BLaER1 treated with 17β-estradiol and CSF1 and Interleukin-3, amounts not matched to agents 10 nM and 100 nM (cell line): ENCODE measurements around the gene TTC39B.
A peak's percentile ranks its signal among the peaks of the same experiment; 100 is the strongest.

Experiments
- H3K27ac ChIP-seq, 11 experiments: shearing (Covaris generic); formaldehyde crosslinking; 2 replicates each; pipeline ENCODE4 v1.8.1; 2022
- H3K27me3 ChIP-seq, 11 experiments: shearing (Covaris generic); formaldehyde crosslinking; 2 replicates each; pipeline ENCODE4 v1.8.1; 2022
- H3K36me3 ChIP-seq, 11 experiments: shearing (Covaris generic); formaldehyde crosslinking; 2 replicates each; pipeline ENCODE4 v1.8.1; 2022
- H3K4me1 ChIP-seq, 10 experiments: shearing (Covaris generic); formaldehyde crosslinking; 2 replicates each; pipeline ENCODE4 v1.8.1; 2022
- H3K4me2 ChIP-seq, 11 experiments: shearing (Covaris generic); formaldehyde crosslinking; 2 replicates each; pipeline ENCODE4 v1.8.1; 2022
- H3K4me3 ChIP-seq, 10 experiments: shearing (Covaris generic); formaldehyde crosslinking; 2 replicates each; pipeline ENCODE4 v1.8.1; 2022
- H3K9ac ChIP-seq, 11 experiments: shearing (Covaris generic); formaldehyde crosslinking; 2 replicates each; pipeline ENCODE4 v1.8.1; 2022
- H3K9me3 ChIP-seq, 11 experiments: shearing (Covaris generic); formaldehyde crosslinking; replicated peaks in 1 of 11; 2 replicates each; pipeline ENCODE4 v1.8.1; 2022
- H4K20me1 ChIP-seq, 11 experiments: shearing (Covaris generic); formaldehyde crosslinking; 2 replicates each; pipeline ENCODE4 v1.8.1; 2022
- Cebpa-rat ChIP-seq, 11 experiments: shearing (Covaris generic); IDR thresholded peaks; 2 replicates each; pipeline ENCODE4 v1.8.1; 2022

Gene TTC39B

GRCh38 chr9:15307523-15307841, 466 bp upstream of the TTC39B start:
- no peak for TF ChIP-seq Cebpa-rat (IDR thresholded peaks at IDR 0.05)

GRCh38 chr9:15306068-15306756, 804 bp downstream of the TTC39B start:
- Histone ChIP-seq H3K4me1 (peaks cover 7 to 22% (median 14%) of the 10 kb centered on the region in 10 experiments; a peak in 19 of 20 replicates), H3K4me2 (peak overlapping the region; percentile 82 to 99 (median 98)), H4K20me1 (no peaks in the 10 kb centered on the region), H3K9me3 (no peaks in the 10 kb centered on the region), H3K27me3 (peaks cover 0 to 15% (median 12%) of the 10 kb centered on the region in 11 experiments; a peak in 13 of 22 replicates), H3K9ac (peak overlapping the region; percentile 69 to 82 (median 78)), H3K36me3 (no peaks in the 10 kb centered on the region), H3K4me3 (peak overlapping the region; percentile 73 to 90 (median 76)), H3K27ac (peak overlapping the region in 5 of 11 experiments; percentile 43 to 69 (median 62); a peak in 6 of 22 replicates)
- TF ChIP-seq Cebpa-rat (IDR thresholded peaks at IDR 0.05) = no peak

More at GRCh38 chr9:15307523-15307841, 466 bp upstream of the TTC39B start:
- H3K4me2 ChIP-seq = peak overlapping the region; percentile 82 to 99 (median 98)
- H4K20me1 ChIP-seq = no peaks in the 10 kb centered on the region
- H3K9ac ChIP-seq = peak overlapping the region; percentile 69 to 82 (median 78); a peak in 21 of 22 replicates
- H3K27me3 ChIP-seq = peaks cover 0 to 15% (median 12%) of the 10 kb centered on the region in 11 experiments; a peak in 13 of 22 replicates
- H3K36me3 ChIP-seq = no peaks in the 10 kb centered on the region
- H3K9me3 ChIP-seq = peaks cover 0 to 3% (median 0%) of the 10 kb centered on the region in 11 experiments; a peak in 1 of 22 replicates
- H3K4me3 ChIP-seq = peak overlapping the region; percentile 73 to 90 (median 76)
- H3K4me1 ChIP-seq = peaks cover 7 to 19% (median 14%) of the 10 kb centered on the region in 10 experiments; a peak in 19 of 20 replicates
- H3K27ac ChIP-seq = peak overlapping the region in 4 of 11 experiments; percentile 57 to 69 (median 62); a peak in 2 of 22 replicates

- Histone ChIP-seq H3K4me1 (peaks cover 7 to 30% (median 15%) of the 10 kb centered on the region in 10 experiments; a peak in 19 of 20 replicates), H4K20me1 (no peaks in the 10 kb centered on the region), H3K4me2 (peak overlapping the region in 6 of 11 experiments; percentile 82 to 98 (median 96); a peak in 6 of 22 replicates), H3K4me3 (no peak overlapping the region), H3K9ac (no peak overlapping the region), H3K9me3 (no peaks in the 10 kb centered on the region), H3K27me3 (peaks cover 0 to 15% (median 12%) of the 10 kb centered on the region in 11 experiments; a peak in 13 of 22 replicates), H3K36me3 (no peaks in the 10 kb centered on the region), H3K27ac (no peak overlapping the region)
- no peak for TF ChIP-seq Cebpa-rat (IDR thresholded peaks at IDR 0.05)
These were observed 1.5 kb downstream of the TTC39B start for GRCh38 chr9:15305470-15305869.

- no peaks in the 10 kb centered on the region for H3K9me3 ChIP-seq
- peaks cover 0 to 15% (median 12%) of the 10 kb centered on the region in 11 experiments; a peak in 13 of 22 replicates for H3K27me3 ChIP-seq
- no peaks in the 10 kb centered on the region for H3K36me3 ChIP-seq
- TF ChIP-seq Cebpa-rat (IDR thresholded peaks at IDR 0.05) = no peak
- no peak overlapping the region for H3K27ac ChIP-seq
- H3K9ac ChIP-seq = no peak overlapping the region
- H3K4me2 ChIP-seq = no peak overlapping the region
- H4K20me1 ChIP-seq = no peaks in the 10 kb centered on the region
- peaks cover 10 to 38% (median 21%) of the 10 kb centered on the region in 10 experiments for H3K4me1 ChIP-seq
- H3K4me3 ChIP-seq = no peak overlapping the region
These were observed 2.4 kb downstream of the TTC39B start for GRCh38 chr9:15304632-15305031.

GRCh38 chr9:15300218-15300617, 6.8 kb downstream of the TTC39B start:
- peaks cover 11 to 21% (median 19%) of the 10 kb centered on the region in 11 experiments for H3K9me3 ChIP-seq
- no peak overlapping the region for H3K9ac ChIP-seq
- peak overlapping the region in 6 of 11 experiments; percentile 5 to 69 (median 44); a peak in 8 of 22 replicates for H3K4me2 ChIP-seq
- peaks cover 26 to 48% (median 31%) of the 10 kb centered on the region in 10 experiments for H3K4me1 ChIP-seq
- H3K27me3 ChIP-seq = no peaks in the 10 kb centered on the region
- TF ChIP-seq Cebpa-rat (IDR thresholded peaks at IDR 0.05) = no peak
- H4K20me1 ChIP-seq = no peaks in the 10 kb centered on the region
- no peak overlapping the region for H3K27ac ChIP-seq
- H3K4me3 ChIP-seq = no peak overlapping the region
- 0 out of 22 replicates have a peak, but pooled peaks cover 0 to 6% (median 0%) of the 10 kb centered on the region in 11 experiments for H3K36me3 ChIP-seq

- no peak overlapping the region for H3K9ac ChIP-seq
- peaks cover 11 to 21% (median 19%) of the 10 kb centered on the region in 11 experiments for H3K9me3 ChIP-seq
- no peaks in the 10 kb centered on the region for H3K27me3 ChIP-seq
- 0 out of 22 replicates have a peak, but pooled peaks cover 0 to 6% (median 0%) of the 10 kb centered on the region in 11 experiments for H3K36me3 ChIP-seq
- H3K4me1 ChIP-seq = peaks cover 26 to 48% (median 31%) of the 10 kb centered on the region in 10 experiments
- no peak for TF ChIP-seq Cebpa-rat (IDR thresholded peaks at IDR 0.05)
- H4K20me1 ChIP-seq = no peaks in the 10 kb centered on the region
- no peak overlapping the region for H3K4me3 ChIP-seq
- H3K27ac ChIP-seq = no peak overlapping the region
- H3K4me2 ChIP-seq = peak overlapping the region; percentile 14 to 69 (median 41); a peak in 19 of 22 replicates
These were observed 7.6 kb downstream of the TTC39B start for GRCh38 chr9:15299374-15299939.

- no peak overlapping the region for H3K9ac ChIP-seq
- H4K20me1 ChIP-seq = no peaks in the 10 kb centered on the region
- no peak overlapping the region for H3K27ac ChIP-seq
- H3K9me3 ChIP-seq = peaks cover 11 to 21% (median 19%) of the 10 kb centered on the region in 11 experiments
- H3K36me3 ChIP-seq = 0 out of 22 replicates have a peak, but pooled peaks cover 0 to 6% (median 0%) of the 10 kb centered on the region in 11 experiments
- no peak for TF ChIP-seq Cebpa-rat (IDR thresholded peaks at IDR 0.05)
- peaks cover 26 to 48% (median 31%) of the 10 kb centered on the region in 10 experiments for H3K4me1 ChIP-seq
- no peaks in the 10 kb centered on the region for H3K27me3 ChIP-seq
- no peak overlapping the region for H3K4me2 ChIP-seq
- H3K4me3 ChIP-seq = no peak overlapping the region
These were observed 8.7 kb downstream of the TTC39B start for GRCh38 chr9:15298362-15298761.

GRCh38 chr9:15295761-15296405, 11.1 kb downstream of the TTC39B start:
- peak overlapping the region; percentile 64 to 93 (median 77) for H3K4me2 ChIP-seq
- H3K9me3 ChIP-seq = peaks cover 11 to 21% (median 19%) of the 10 kb centered on the region in 11 experiments
- H3K9ac ChIP-seq = peak overlapping the region; percentile 6 to 63 (median 51); a peak in 19 of 22 replicates
- H3K27ac ChIP-seq = peak overlapping the region; percentile 25 to 72 (median 66); a peak in 21 of 22 replicates
- no peak for TF ChIP-seq Cebpa-rat (IDR thresholded peaks at IDR 0.05)
- no peaks in the 10 kb centered on the region for H3K27me3 ChIP-seq
- H3K36me3 ChIP-seq = 0 out of 22 replicates have a peak, but pooled peaks cover 0 to 6% (median 0%) of the 10 kb centered on the region in 11 experiments
- peak overlapping the region; percentile 5 to 56 (median 42); a peak in 17 of 20 replicates for H3K4me3 ChIP-seq
- H4K20me1 ChIP-seq = no peaks in the 10 kb centered on the region
- peaks cover 26 to 42% (median 31%) of the 10 kb centered on the region in 10 experiments for H3K4me1 ChIP-seq
